Mesothelial cell of epicardium (in vitro differentiated cells): ENCODE data around the gene DENND5A. TPM values are rescaled to one million over a fixed set of nuclear protein-coding genes. Genes with fewer than 3 reads are reported as not detected.
A peak's percentile ranks its signal among the peaks of the same experiment; 100 is the strongest.

Source experiments
- DNase-seq, 2 experiments: peaks; one replicate each; pipeline ENCODE4 v3.0.0; 2021; ENCODE audit warnings: low spot score in 2 of 2; ENCODE audit not compliant: unreplicated experiment in 2 of 2
- H3K27ac Mint-ChIP-seq: 2 replicates; pipeline ENCODE4 v1.8.0; 2021; ENCODE audit warnings: mixed read lengths
- H3K27me3 Mint-ChIP-seq: 2 replicates; pipeline ENCODE4 v1.8.0; 2021; ENCODE audit warnings: low read depth, mixed read lengths
- H3K36me3 Mint-ChIP-seq: 2 replicates; pipeline ENCODE4 v1.8.0; 2021; ENCODE audit warnings: mixed read lengths
- H3K4me1 Mint-ChIP-seq: 2 replicates; pipeline ENCODE4 v1.8.0; 2021; ENCODE audit warnings: mixed read lengths
- H3K4me3 Mint-ChIP-seq: 2 replicates; pipeline ENCODE4 v1.8.0; 2021; ENCODE audit warnings: mild to moderate bottlenecking, moderate library complexity, mixed read lengths
- H3K9me3 Mint-ChIP-seq: 2 replicates; pipeline ENCODE4 v1.8.0; 2021; ENCODE audit warnings: mixed read lengths
- total RNA-seq: library from RNA; stranded (reverse); gene quantifications from 3 replicates; pipeline ENCODE4 v1.2.1, GENCODE V29; 2021
- TF ChIP-seq, protein P1 (sequence below): fragments of 200-600 bp; sonication (generic); IDR thresholded peaks from one replicate; pipeline ENCODE4 v1.5.0; 2021; ENCODE audit warnings: antibody characterized with exemption; ENCODE audit not compliant: unreplicated experiment

The DENND5A gene
- total RNA-seq, 1 donor from 2014 or later = 85.5 TPM

DNA sequence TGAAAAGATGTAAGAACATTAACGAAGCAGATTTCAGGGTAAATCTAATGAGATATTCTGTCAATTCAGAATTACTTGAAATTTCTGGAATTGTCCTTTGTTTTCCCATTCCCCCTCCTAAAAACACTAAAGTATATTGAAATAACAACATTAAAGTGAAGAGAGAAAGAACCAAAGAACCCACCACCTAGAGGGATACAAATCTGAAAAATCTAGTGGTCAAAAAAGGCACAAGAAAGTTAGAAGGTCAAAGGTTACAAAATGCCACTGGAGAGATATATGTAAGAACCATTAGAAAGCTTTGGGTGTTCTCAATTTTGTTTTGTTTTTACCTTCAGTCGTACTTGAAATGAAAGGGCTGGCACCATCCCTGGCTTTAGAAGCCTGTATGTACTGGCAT lies 57.9 kb downstream of the DENND5A start:
- TF ChIP-seq, protein P1, sequence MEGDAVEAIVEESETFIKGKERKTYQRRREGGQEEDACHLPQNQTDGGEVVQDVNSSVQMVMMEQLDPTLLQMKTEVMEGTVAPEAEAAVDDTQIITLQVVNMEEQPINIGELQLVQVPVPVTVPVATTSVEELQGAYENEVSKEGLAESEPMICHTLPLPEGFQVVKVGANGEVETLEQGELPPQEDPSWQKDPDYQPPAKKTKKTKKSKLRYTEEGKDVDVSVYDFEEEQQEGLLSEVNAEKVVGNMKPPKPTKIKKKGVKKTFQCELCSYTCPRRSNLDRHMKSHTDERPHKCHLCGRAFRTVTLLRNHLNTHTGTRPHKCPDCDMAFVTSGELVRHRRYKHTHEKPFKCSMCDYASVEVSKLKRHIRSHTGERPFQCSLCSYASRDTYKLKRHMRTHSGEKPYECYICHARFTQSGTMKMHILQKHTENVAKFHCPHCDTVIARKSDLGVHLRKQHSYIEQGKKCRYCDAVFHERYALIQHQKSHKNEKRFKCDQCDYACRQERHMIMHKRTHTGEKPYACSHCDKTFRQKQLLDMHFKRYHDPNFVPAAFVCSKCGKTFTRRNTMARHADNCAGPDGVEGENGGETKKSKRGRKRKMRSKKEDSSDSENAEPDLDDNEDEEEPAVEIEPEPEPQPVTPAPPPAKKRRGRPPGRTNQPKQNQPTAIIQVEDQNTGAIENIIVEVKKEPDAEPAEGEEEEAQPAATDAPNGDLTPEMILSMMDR = no peak
- Mint-ChIP-seq H3K9me3 (no peaks in the 10 kb centered on the region), H3K27me3 (no peaks in the 10 kb centered on the region), H3K4me1 (peaks cover 41% of the 10 kb centered on the region), H3K27ac (peak overlapping the region; percentile 88), H3K4me3 (no peak overlapping the region), H3K36me3 (peaks cover 2% of the 10 kb centered on the region)
- DNase-seq = no peak

DNA sequence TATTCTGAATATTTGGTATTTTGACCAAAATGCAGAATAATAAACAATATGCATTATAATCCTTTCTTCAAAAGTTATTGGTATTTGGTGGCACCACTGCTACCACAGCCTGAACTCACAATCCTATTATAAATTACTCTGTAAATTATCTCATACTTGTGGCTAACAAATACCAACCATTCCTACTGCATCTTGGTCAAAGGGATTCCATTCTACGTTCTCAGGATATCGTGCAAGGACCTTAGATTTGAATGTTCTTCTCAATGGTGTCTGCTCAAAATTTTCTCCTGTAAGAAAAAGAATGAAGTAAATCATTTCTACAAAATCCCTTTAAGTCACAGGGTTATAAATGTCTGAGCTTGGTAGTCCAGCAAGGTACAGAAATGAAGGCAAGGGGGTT lies 58.7 kb downstream of the DENND5A start:
- Mint-ChIP-seq H3K27me3 (no peaks in the 10 kb centered on the region), H3K9me3 (no peaks in the 10 kb centered on the region), H3K4me1 (peaks cover 40% of the 10 kb centered on the region), H3K36me3 (peaks cover 5% of the 10 kb centered on the region), H3K4me3 (no peak overlapping the region), H3K27ac (peak overlapping the region; percentile 88)
- TF ChIP-seq, protein P1 = no peak
- no peak for DNase-seq

DNA sequence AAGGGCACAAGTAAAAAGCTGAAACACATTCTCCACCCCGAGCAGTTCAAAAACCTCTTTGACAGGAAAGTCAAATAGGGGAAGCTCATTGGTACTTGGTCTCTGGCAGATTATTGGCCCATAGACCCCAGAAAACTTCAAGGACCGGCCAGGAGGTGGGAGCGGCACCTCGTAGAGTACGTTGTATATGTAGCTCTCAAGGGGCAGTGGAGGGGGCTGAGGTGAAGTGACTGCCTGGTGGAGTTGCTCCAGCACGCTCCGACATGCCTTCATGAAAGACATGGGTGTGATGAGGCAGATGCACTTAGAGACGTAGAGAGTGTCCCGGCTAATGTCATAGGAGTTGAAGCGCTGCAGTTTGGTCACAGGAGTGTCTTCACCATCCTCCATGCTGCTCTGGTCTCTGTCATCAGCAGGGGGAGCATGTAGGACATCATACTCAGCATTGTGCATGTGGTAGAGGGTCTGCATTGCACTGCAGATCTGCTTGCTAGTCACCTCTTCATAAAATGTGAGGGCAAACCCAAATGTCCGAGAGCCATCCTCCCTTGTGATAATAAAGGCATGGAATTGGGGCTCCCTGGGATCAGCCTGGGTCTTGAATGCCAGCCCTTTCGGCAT lies 61.3 kb downstream of the DENND5A start:
- Mint-ChIP-seq H3K27me3 (no peaks in the 10 kb centered on the region), H3K27ac (no peak overlapping the region), H3K36me3 (peaks cover 8% of the 10 kb centered on the region), H3K9me3 (no peaks in the 10 kb centered on the region), H3K4me3 (no peak overlapping the region), H3K4me1 (peaks cover 18% of the 10 kb centered on the region)
- DNase-seq = no peak
- TF ChIP-seq, protein P1 = no peak

DNA sequence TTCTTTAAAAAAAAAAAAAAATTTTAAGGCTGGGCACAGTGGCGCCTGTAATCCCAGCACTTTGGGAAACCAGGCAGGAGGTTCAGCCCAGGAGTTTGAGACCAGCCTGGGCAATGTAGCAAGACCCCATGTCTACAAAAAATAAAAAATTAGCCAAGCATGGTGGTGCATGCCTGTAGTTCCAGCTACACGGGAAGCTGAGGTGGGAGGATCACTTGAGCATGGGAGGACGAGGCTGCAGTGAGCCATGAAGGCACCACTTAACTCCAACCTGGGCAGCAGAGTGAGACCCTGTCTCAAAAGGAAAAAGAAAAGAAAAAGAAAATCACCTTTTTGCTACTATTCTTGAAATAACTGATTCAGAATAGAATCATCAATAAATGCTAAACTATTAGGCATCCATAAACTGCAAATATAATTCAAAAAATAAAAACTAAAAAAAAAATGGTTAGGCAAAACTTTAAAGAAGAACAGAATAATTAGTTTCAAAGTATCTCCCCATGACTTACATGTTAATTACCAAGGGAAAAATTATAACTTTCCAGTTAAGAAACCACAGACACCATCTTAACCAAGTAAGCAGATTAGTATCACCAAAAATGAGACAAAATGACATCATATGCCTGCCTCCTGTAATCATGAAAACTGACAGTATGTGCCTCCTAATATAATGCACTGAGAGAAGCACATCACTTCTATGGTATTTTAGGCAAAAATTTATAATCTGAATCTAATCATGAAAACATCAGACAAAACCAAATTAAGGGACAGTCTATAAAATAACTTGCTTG lies 63.6 kb downstream of the DENND5A start:
- peaks cover 3% of the 10 kb centered on the region for H3K4me1 Mint-ChIP-seq
- no peak overlapping the region for H3K4me3 Mint-ChIP-seq
- no peak overlapping the region for H3K27ac Mint-ChIP-seq
- H3K27me3 Mint-ChIP-seq = no peaks in the 10 kb centered on the region
- H3K9me3 Mint-ChIP-seq = no peaks in the 10 kb centered on the region
- no peak for DNase-seq
- H3K36me3 Mint-ChIP-seq = peaks cover 12% of the 10 kb centered on the region
- TF ChIP-seq, protein P1 = no peak

DNA sequence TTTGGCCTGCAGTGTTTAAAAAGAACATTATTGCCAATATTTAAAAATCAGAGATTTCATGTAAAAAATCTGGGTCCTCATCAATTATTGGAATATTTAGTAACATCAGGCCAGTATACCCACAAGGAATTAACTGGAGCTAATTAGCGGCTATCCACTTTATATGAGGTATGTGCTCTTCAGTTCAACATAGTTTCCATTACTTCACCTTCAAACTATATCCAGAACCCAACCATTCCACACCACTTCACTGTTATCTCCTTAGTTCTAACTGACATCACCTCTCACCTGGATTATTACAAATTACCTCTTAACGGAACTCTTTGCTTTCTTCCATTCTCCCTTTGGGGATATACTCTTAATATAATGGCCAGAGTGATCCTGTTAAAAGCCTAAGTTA lies 64.7 kb downstream of the DENND5A start:
- Mint-ChIP-seq H3K4me1 (no peaks in the 10 kb centered on the region), H3K4me3 (no peak overlapping the region), H3K9me3 (no peaks in the 10 kb centered on the region), H3K36me3 (peaks cover 12% of the 10 kb centered on the region), H3K27ac (no peak overlapping the region), H3K27me3 (no peaks in the 10 kb centered on the region)
- DNase-seq = no peak
- TF ChIP-seq, protein P1 = no peak
